ENCODE data around the gene TTC39C. TPM values are rescaled to one million over a fixed set of nuclear protein-coding genes. Genes with fewer than 3 reads are reported as not detected.

Gene TTC39C
- total and polyA plus RNA-seq, 7 donors: 2.3 to 36.9 (median 27.0) TPM

GRCh38 chr18:23992089-23992940 is 22.2 kb upstream of the TTC39C start:
- DNase-seq: no peak
- no peak overlapping the region for H3K4me3 ChIP-seq
- peaks cover 0 to 20% (median 16%) of the 10 kb centered on the region in 4 donors for H3K4me1 ChIP-seq
- no peaks in the 10 kb centered on the region for H3K9me3 ChIP-seq
- H3K27me3 ChIP-seq: no peaks in the 10 kb centered on the region
- intact Hi-C loops (cut with DNase I): no loop called here
- TF ChIP-seq EP300 (IDR thresholded peaks at IDR 0.05) (no peak), POLR2A (IDR thresholded peaks at IDR 0.05) (no peak), CTCF (IDR thresholded peaks at IDR 0.05) (no peak), POLR2AphosphoS5 (IDR thresholded peaks at IDR 0.05) (no peak)
- 76 to 89% methylated on average over 7 of the region's 7 CpGs for WGBS, 2 donors
- no peaks in the 10 kb centered on the region for H3K36me3 ChIP-seq
- H3K27ac ChIP-seq: peak overlapping the region in 2 of 4 donors; percentile 18 to 43

GRCh38 chr18:23992941-23993280 is 21.6 kb upstream of the TTC39C start:
- WGBS, 2 donors: 70 to 72% methylated on average over 2 of the region's 2 CpGs
- H3K27ac ChIP-seq: peak overlapping the region in 2 of 4 donors; percentile 18 to 43
- DNase-seq: no peak
- peaks cover 0 to 20% (median 16%) of the 10 kb centered on the region in 4 donors for H3K4me1 ChIP-seq
- no peaks in the 10 kb centered on the region for H3K9me3 ChIP-seq
- H3K36me3 ChIP-seq: no peaks in the 10 kb centered on the region
- no peaks in the 10 kb centered on the region for H3K27me3 ChIP-seq
- intact Hi-C loops (cut with DNase I): no loop called here
- no peak overlapping the region for H3K4me3 ChIP-seq
- no peak for TF ChIP-seq EP300 (IDR thresholded peaks at IDR 0.05)
- no peak for TF ChIP-seq CTCF (IDR thresholded peaks at IDR 0.05)
- TF ChIP-seq POLR2A (IDR thresholded peaks at IDR 0.05): no peak
- TF ChIP-seq POLR2AphosphoS5 (IDR thresholded peaks at IDR 0.05): no peak

GRCh38 chr18:23994361-23994902 is 20.1 kb upstream of the TTC39C start:
- no peaks in the 10 kb centered on the region for H3K27me3 ChIP-seq
- TF ChIP-seq CTCF (IDR thresholded peaks at IDR 0.05) (no peak), POLR2AphosphoS5 (IDR thresholded peaks at IDR 0.05) (peak in 3 of 4 donors; percentile 22 to 70 (median 32))
- H3K9me3 ChIP-seq: no peaks in the 10 kb centered on the region
- H3K27ac ChIP-seq: peak overlapping the region; percentile 33 to 64 (median 56)
- peaks cover 0 to 20% (median 16%) of the 10 kb centered on the region in 4 donors for H3K4me1 ChIP-seq
- no peaks in the 10 kb centered on the region for H3K36me3 ChIP-seq
- DNase-seq: peak; percentile 80
- intact Hi-C loops (cut with DNase I): no loop called here
- no peak overlapping the region for H3K4me3 ChIP-seq
- 5 to 49% methylated on average over 9 of the region's 9 CpGs for WGBS, 2 donors

GRCh38 chr18:23995180-23995579 is 19.4 kb upstream of the TTC39C start:
- WGBS, 2 donors: 81 to 86% methylated on average over 13 of the region's 13 CpGs
- intact Hi-C loops (cut with DNase I): no loop called here

More at GRCh38 chr18:23995180-23995579, 19.4 kb upstream of the TTC39C start:
- Histone ChIP-seq H3K27me3 (no peaks in the 10 kb centered on the region), H3K4me1 (peaks cover 0 to 20% (median 16%) of the 10 kb centered on the region in 4 donors), H3K9me3 (no peaks in the 10 kb centered on the region), H3K36me3 (no peaks in the 10 kb centered on the region), H3K27ac (peak overlapping the region in 2 of 4 donors; percentile 62 to 64), H3K4me3 (no peak overlapping the region)
- no peak for DNase-seq
- TF ChIP-seq CTCF (IDR thresholded peaks at IDR 0.05) (no peak), POLR2AphosphoS5 (IDR thresholded peaks at IDR 0.05) (no peak), EP300 (IDR thresholded peaks at IDR 0.05) (no peak), POLR2A (IDR thresholded peaks at IDR 0.05) (no peak)
